Erythroblast (primary cell): ENCODE measurements around the gene RASGRP2.

Experiments
- GATA1 ChIP-seq: IDR thresholded peaks from 2 replicates; pipeline ENCODE4 v1.6.1; 2011; ENCODE audit warnings: low read depth, mild to moderate bottlenecking, control low read depth, low read length, moderate library complexity
- POLR2A ChIP-seq: IDR thresholded peaks from 2 replicates; pipeline ENCODE4 v1.6.1; 2011; ENCODE audit warnings: mild to moderate bottlenecking, low read length

- TF ChIP-seq POLR2A (no peak), GATA1 (no peak)
These were observed 1.7 kb downstream of the RASGRP2 start for GRCh38 chr11:64742087-64742888.
